HepG2 (cell line): ENCODE data around the gene SERINC2. TPM values are rescaled to one million over a fixed set of nuclear protein-coding genes. Genes with fewer than 3 reads are reported as not detected.

Experiments used
- ATM ChIP-seq: fragments of 450-650 bp; IDR thresholded peaks from 2 replicates; pipeline ENCODE4 v1.7.1; 2017; ENCODE audit warnings: mild to moderate bottlenecking, borderline replicate concordance
- BRF2 ChIP-seq: sonication (generic); formaldehyde crosslinking; IDR thresholded peaks from 2 replicates; pipeline ENCODE4 v1.8.1; 2022; ENCODE audit warnings: mild to moderate bottlenecking, missing genetic modification reagents
- CBX5 ChIP-seq: sonication (generic); formaldehyde crosslinking; IDR thresholded peaks from 2 replicates; pipeline ENCODE4 v1.4.0; 2020; ENCODE audit warnings: missing genetic modification reagents, borderline replicate concordance
- CHD2 ChIP-seq: IDR thresholded peaks from 2 replicates; pipeline ENCODE4 v1.6.1; 2011; ENCODE audit warnings: low read depth, low read length, improper control_type of control experiment
- ETV6 ChIP-seq: sonication (generic); formaldehyde crosslinking; conservative IDR thresholded peaks from 2 replicates; pipeline ENCODE4 v1.4.0; 2020; ENCODE audit warnings: missing genetic modification reagents
- FOXP1 ChIP-seq, 2 experiments: fragments of 450-650 bp in 1 of 2; IDR thresholded peaks; 2 replicates each; pipeline ENCODE4 v1.6.1; 2017 to 2018; ENCODE audit warnings: antibody characterized with exemption in 1 of 2
- KDM5B ChIP-seq: sonication (generic); formaldehyde crosslinking; IDR thresholded peaks from 2 replicates; pipeline ENCODE4 v1.4.0; 2020; ENCODE audit warnings: missing genetic modification reagents, mild to moderate bottlenecking, borderline replicate concordance
- KLF13 ChIP-seq: sonication (generic); formaldehyde crosslinking; IDR thresholded peaks from 2 replicates; pipeline ENCODE4 v1.4.0; 2020; ENCODE audit warnings: mild to moderate bottlenecking, missing genetic modification reagents
- KLF15 ChIP-seq: sonication (generic); formaldehyde crosslinking; IDR thresholded peaks from 2 replicates; pipeline ENCODE4 v1.8.1; 2023; ENCODE audit warnings: borderline replicate concordance, mild to moderate bottlenecking, inconsistent platforms, missing genetic modification reagents, mixed read lengths
- NR1H2 ChIP-seq: sonication (generic); formaldehyde crosslinking; IDR thresholded peaks from 2 replicates; pipeline ENCODE4 v1.8.1; 2022; ENCODE audit warnings: low read depth, missing genetic modification reagents, borderline replicate concordance
- NR2F1 ChIP-seq, 2 experiments: fragments of 450-650 bp in 1 of 2; formaldehyde crosslinking in 1 of 2; IDR thresholded peaks; 2 replicates each; pipeline versions ENCODE4 v1.5.0 to v1.6.1; 2016 to 2020; ENCODE audit warnings: mild to moderate bottlenecking in 1 of 2, missing compliant biosample characterization in 1 of 2, missing genetic modification reagents in 1 of 2, moderate library complexity in 1 of 2
- SNAPC2 ChIP-seq: sonication (generic); formaldehyde crosslinking; IDR thresholded peaks from 2 replicates; pipeline ENCODE4 v1.8.1; 2022; ENCODE audit warnings: mild to moderate bottlenecking, missing genetic modification reagents
- SOX13 ChIP-seq, 3 experiments: fragments of 450-650 bp in 1 of 3; sonication (generic) in 1 of 3; formaldehyde crosslinking in 1 of 3; IDR thresholded peaks in 2 of 3; conservative IDR thresholded peaks in 1 of 3; 2 replicates each; pipeline versions ENCODE4 v1.5.0 to v1.6.1; 2016 to 2020; ENCODE audit warnings: antibody characterized with exemption in 1 of 3, mild to moderate bottlenecking in 1 of 3, missing compliant biosample characterization in 1 of 3, missing genetic modification reagents in 1 of 3, moderate library complexity in 1 of 3
- SOX5 ChIP-seq: IDR thresholded peaks from 2 replicates; pipeline ENCODE4 v1.6.1; 2016; ENCODE audit warnings: borderline replicate concordance
- SP2 ChIP-seq: sonication (generic); formaldehyde crosslinking; IDR thresholded peaks from 2 replicates; pipeline ENCODE4 v1.5.1; 2020; ENCODE audit warnings: mild to moderate bottlenecking, missing genetic modification reagents
- SUZ12 ChIP-seq: fragments of 150-350 bp; IDR thresholded peaks from 2 replicates; pipeline ENCODE4 v1.6.1; 2014; ENCODE audit warnings: low read depth, low read length
- ZBTB49 ChIP-seq: sonication (generic); formaldehyde crosslinking; IDR thresholded peaks from 2 replicates; pipeline ENCODE4 v1.4.0; 2020; ENCODE audit warnings: missing genetic modification reagents, borderline replicate concordance
- polyA plus RNA-seq, 8 experiments: library from polyadenylated mRNA; depleted of rRNA in 3 of 8; stranded (reverse) in 7 of 8; unstranded in 1 of 8; fragments of >200 nt; fragmentation: Illumina TruSeq in 4 of 8; extraction: Trizol in 4 of 8; gene quantifications; 2 replicates each; pipeline versions ENCODE4 v1.2.1 to v1.2.3, GENCODE V29; 2011 to 2016; ENCODE audit warnings: low read depth in 4 of 8, missing spikeins in 1 of 8, mixed read lengths in 1 of 8; ENCODE audit not compliant: insufficient read depth in 1 of 8
- total RNA-seq, 5 experiments: library from RNA; depleted of rRNA; stranded (reverse); fragments of >200 nt; fragmentation: Illumina TruSeq; extraction: Trizol; gene quantifications; 2 replicates each; pipeline ENCODE4 v1.2.3, GENCODE V29; 2016; ENCODE audit warnings: low read depth in 1 of 5
- TF ChIP-seq, protein P1 (sequence below): sonication (generic); formaldehyde crosslinking; IDR thresholded peaks from 2 replicates; pipeline ENCODE4 v1.4.0; 2020; ENCODE audit warnings: mild to moderate bottlenecking, missing genetic modification reagents
- TF ChIP-seq, protein P2 (sequence below): sonication (generic); formaldehyde crosslinking; IDR thresholded peaks from 2 replicates; pipeline ENCODE4 v1.4.0; 2020; ENCODE audit warnings: missing genetic modification reagents

SERINC2 gene
- total and polyA plus RNA-seq, 2 of the 13 experiments (the other 11 are each of a cell fraction or from before 2014, with no cell fraction given), result 4.8 to 126 TPM

DNA sequence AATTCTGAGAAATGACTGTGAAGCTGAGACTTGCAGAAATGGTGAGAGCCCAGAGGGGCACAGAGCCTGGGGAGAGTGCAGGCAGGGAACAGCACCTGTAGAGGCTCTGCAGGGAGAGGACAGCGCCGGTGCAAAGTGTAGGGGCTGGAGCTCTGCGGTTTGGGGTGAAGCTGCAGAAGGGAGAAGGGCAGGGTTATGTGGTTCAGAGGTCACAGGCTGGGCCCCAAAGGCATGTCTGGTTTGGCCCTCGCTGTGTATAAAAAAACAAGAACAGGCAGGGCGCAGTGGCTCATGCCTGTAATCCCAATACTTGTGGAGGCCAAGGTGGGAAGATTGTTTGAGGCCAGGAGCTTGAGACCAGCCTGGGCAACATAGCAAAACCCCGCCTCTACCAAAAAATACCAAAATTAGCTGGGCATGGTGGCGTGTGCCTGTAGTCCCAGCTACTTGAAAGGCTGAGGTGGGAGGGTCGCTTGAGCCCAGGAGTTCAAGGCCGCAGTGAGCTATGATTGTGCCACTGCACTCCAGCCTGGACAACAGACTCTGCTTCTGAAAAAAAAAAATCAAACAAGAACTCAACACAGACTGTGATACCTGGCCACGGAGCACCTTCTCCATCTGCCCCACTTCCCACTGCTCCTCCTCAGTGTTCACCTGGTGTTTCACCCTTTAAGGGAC lies 29.1 kb downstream of the SERINC2 start (continued):
- no peak for TF ChIP-seq SNAPC2 (CRISPR knock-in tag)
- TF ChIP-seq KLF13 (CRISPR knock-in tag), result no peak
- TF ChIP-seq NR1H2 (CRISPR knock-in tag), result no peak
- TF ChIP-seq SUZ12, result no peak
- TF ChIP-seq FOXP1 (IDR thresholded peaks at IDR 0.05), result no peak
- 0 out of 2 replicates have a peak, but pooled peaks have one; percentile 32 for TF ChIP-seq FOXP1 (CRISPR knock-in tag; IDR thresholded peaks at IDR 0.05)
- no peak for TF ChIP-seq ZBTB49
- no peak for TF ChIP-seq BRF2
- peak; percentile 37; the same call in 1 of the 2 replicates for TF ChIP-seq SOX5 (CRISPR knock-in tag)
- 0 out of 2 replicates have a peak, but pooled peaks have one; percentile 14 for TF ChIP-seq ETV6
- TF ChIP-seq NR2F1 (CRISPR knock-in tag; IDR thresholded peaks at IDR 0.05), result peak; percentile 59 to 78; a peak in 3 of 4 replicates
- TF ChIP-seq CBX5, result no peak
- no peak for TF ChIP-seq ATM
- TF ChIP-seq KLF15 (CRISPR knock-in tag), result no peak
- TF ChIP-seq SP2, result no peak
- TF ChIP-seq SOX13 (IDR thresholded peaks at IDR 0.05), result no peak
- peak in 1 of 2 experiments; percentile 32; a peak in 1 of 4 replicates for TF ChIP-seq SOX13 (CRISPR knock-in tag; conservative IDR thresholded peaks at IDR 0.05 in 1 of 2, IDR thresholded peaks at IDR 0.05 in 1 of 2)
- 0 out of 2 replicates have a peak, but pooled peaks have one; percentile 14 for TF ChIP-seq KDM5B (CRISPR knock-in tag)
- no peak for TF ChIP-seq CHD2
- TF ChIP-seq, protein P1, sequence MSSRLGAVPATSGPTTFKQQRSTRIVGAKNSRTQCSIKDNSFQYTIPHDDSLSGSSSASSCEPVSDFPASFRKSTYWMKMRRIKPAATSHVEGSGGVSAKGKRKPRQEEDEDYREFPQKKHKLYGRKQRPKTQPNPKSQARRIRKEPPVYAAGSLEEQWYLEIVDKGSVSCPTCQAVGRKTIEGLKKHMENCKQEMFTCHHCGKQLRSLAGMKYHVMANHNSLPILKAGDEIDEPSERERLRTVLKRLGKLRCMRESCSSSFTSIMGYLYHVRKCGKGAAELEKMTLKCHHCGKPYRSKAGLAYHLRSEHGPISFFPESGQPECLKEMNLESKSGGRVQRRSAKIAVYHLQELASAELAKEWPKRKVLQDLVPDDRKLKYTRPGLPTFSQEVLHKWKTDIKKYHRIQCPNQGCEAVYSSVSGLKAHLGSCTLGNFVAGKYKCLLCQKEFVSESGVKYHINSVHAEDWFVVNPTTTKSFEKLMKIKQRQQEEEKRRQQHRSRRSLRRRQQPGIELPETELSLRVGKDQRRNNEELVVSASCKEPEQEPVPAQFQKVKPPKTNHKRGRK (CRISPR knock-in tag), result no peak
- TF ChIP-seq, protein P2, sequence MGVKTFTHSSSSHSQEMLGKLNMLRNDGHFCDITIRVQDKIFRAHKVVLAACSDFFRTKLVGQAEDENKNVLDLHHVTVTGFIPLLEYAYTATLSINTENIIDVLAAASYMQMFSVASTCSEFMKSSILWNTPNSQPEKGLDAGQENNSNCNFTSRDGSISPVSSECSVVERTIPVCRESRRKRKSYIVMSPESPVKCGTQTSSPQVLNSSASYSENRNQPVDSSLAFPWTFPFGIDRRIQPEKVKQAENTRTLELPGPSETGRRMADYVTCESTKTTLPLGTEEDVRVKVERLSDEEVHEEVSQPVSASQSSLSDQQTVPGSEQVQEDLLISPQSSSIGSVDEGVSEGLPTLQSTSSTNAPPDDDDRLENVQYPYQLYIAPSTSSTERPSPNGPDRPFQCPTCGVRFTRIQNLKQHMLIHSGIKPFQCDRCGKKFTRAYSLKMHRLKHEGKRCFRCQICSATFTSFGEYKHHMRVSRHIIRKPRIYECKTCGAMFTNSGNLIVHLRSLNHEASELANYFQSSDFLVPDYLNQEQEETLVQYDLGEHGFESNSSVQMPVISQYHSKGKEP, result no peak
